Psoas muscle (tissue), 8 donors: ENCODE data around the gene C10orf95. TPM values are rescaled to one million over a fixed set of nuclear protein-coding genes. Genes with fewer than 3 reads are reported as not detected.
A peak's percentile ranks its signal among the peaks of the same experiment; 100 is the strongest.
"Not testable (repeated sequence)": the region's sequence is repeated elsewhere in the genome, so short reads cannot be mapped to it uniquely, and the experiment has no call there.

Experiments used
- ATAC-seq, 4 donors: fragments of 200-7000 bp; cut with Tn5 transposase; one replicate each; pipeline ENCODE4 v1.9.1; 2020; ENCODE audit warnings: moderate library complexity in 3 of 4, mild to moderate bottlenecking in 2 of 4
- DNase-seq, 2 donors: peaks; one replicate each; pipeline ENCODE4 v3.0.0-alpha.2; 2020
- H3K27ac ChIP-seq: fragments of 200-600 bp; one replicate; pipeline ENCODE4 v1.8.0; 2022
- H3K27me3 ChIP-seq, 3 donors: fragments of 200-600 bp in 1 of 3; one replicate each; pipeline versions ENCODE4 v1.6.1 to v1.8.0; 2013 to 2022; ENCODE audit warnings: low read length in 2 of 3, mild to moderate bottlenecking in 2 of 3, moderate library complexity in 1 of 3; ENCODE audit not compliant: insufficient read depth in 3 of 3
- H3K36me3 ChIP-seq, 2 donors: fragments of 200-600 bp in 1 of 2; one replicate each; pipeline versions ENCODE4 v1.6.1 to v1.8.0; 2013 to 2022; ENCODE audit warnings: low read depth in 1 of 2, mild to moderate bottlenecking in 1 of 2, moderate library complexity in 1 of 2; ENCODE audit not compliant: insufficient read depth in 1 of 2
- H3K4me1 ChIP-seq: fragments of 200-600 bp; one replicate; pipeline ENCODE4 v1.8.0; 2022
- H3K4me3 ChIP-seq: fragments of 200-600 bp; one replicate; pipeline ENCODE4 v1.8.0; 2022; ENCODE audit warnings: mild to moderate bottlenecking
- H3K9me3 ChIP-seq: fragments of 200-600 bp; one replicate; pipeline ENCODE4 v1.8.0; 2022
- WGBS, 3 donors: extraction: QIAGEN DNeasy Blood & Tissue Kit; methylation state at CpG; one replicate each; pipeline versions ENCODE4 v1.1.6 to v1.1.7; 2013; 5-methylcytosine and 5-hydroxymethylcytosine counted together
- intact Hi-C, 2 donors: fragments of 100-400 bp; cut with DNase I; formaldehyde crosslinking; loops; one replicate each; pipeline versions ENCODE4 v1.11.0 to v1.14.2; 2022
- polyA plus RNA-seq, 3 donors: library from polyadenylated mRNA; stranded (reverse); fragments of 200-250 nt; gene quantifications; one replicate each; pipeline ENCODE4 v1.2.3, GENCODE V29; 2013
- total RNA-seq, 4 donors: library from RNA; stranded (reverse); fragmentation: NEBNext Ultra II Directional in 2 of 4; extraction: Animal tissue kit (Norgen Biotek cat#: 25700) in 2 of 4; gene quantifications; one replicate each; pipeline versions ENCODE4 v1.2.1 to v1.2.4, GENCODE V29; 2021 to 2023
- TF ChIP-seq, protein P1 (sequence below): fragments of 200-600 bp; IDR thresholded peaks from one replicate; pipeline ENCODE4 v1.8.0; 2022; ENCODE audit warnings: antibody characterized with exemption
- donor health status: healthy with polysubstance abuse.
- donor health status: DM: no; HTN: no; CAD: no; lungs with moderate emphysema.
- donor health status: Bipolar disorder and iron deficiency.
- donor health status: healthy.
- donor health status: DM: yes; HTN: yes; CAD: no.
- donor health status: DM: no; HTN: no; CAD: no.
- donor health status: DM: no; HTN: no; CAD: no.
- donor health status: DM: yes; HTN: yes; CAD: no.

C10orf95 gene
- total and polyA plus RNA-seq, 7 donors = 0.01 TPM; not detected in 6

DNA sequence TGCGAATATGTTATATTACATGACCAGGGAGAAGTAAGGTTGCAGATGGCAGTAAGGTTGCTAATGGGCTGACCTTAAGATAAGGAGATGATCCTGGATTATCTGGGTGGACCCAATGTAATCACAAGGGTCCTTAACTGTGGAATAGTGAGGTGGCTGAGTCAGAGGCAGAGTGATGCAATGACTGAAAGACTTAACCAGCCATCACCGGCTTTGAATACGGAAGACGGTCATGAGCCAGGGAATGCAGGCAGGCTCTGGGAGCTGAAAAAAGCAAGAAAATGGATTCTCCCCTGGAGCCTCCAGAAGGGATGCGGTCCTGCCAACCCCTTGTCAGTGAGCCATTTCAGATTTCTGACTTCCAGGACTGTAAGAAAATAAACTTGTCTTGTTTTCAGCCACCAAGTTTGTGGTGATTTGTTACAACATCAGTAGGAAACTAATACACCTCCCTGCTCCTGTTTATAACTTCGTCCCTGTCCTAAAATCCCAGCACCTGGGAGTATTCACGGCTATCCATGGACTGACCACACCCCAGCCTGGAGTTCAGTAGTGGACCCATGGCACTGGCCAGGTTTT is 4.6 kb upstream of the C10orf95 start:
- intact Hi-C loops = no loop called here
- no peak for ATAC-seq
- no peak for DNase-seq
- H3K36me3 ChIP-seq = no peaks in the 10 kb centered on the region
- peaks cover 26% of the 10 kb centered on the region for H3K4me1 ChIP-seq
- no peaks in the 10 kb centered on the region for H3K9me3 ChIP-seq
- H3K27ac ChIP-seq = no peak overlapping the region
- TF ChIP-seq, protein P1, sequence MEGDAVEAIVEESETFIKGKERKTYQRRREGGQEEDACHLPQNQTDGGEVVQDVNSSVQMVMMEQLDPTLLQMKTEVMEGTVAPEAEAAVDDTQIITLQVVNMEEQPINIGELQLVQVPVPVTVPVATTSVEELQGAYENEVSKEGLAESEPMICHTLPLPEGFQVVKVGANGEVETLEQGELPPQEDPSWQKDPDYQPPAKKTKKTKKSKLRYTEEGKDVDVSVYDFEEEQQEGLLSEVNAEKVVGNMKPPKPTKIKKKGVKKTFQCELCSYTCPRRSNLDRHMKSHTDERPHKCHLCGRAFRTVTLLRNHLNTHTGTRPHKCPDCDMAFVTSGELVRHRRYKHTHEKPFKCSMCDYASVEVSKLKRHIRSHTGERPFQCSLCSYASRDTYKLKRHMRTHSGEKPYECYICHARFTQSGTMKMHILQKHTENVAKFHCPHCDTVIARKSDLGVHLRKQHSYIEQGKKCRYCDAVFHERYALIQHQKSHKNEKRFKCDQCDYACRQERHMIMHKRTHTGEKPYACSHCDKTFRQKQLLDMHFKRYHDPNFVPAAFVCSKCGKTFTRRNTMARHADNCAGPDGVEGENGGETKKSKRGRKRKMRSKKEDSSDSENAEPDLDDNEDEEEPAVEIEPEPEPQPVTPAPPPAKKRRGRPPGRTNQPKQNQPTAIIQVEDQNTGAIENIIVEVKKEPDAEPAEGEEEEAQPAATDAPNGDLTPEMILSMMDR = no peak
- 71 to 87% (median 72%) methylated on average over 7 of the region's 7 CpGs for WGBS, 3 donors
- no peaks in the 10 kb centered on the region for H3K27me3 ChIP-seq
- H3K4me3 ChIP-seq = no peak overlapping the region

DNA sequence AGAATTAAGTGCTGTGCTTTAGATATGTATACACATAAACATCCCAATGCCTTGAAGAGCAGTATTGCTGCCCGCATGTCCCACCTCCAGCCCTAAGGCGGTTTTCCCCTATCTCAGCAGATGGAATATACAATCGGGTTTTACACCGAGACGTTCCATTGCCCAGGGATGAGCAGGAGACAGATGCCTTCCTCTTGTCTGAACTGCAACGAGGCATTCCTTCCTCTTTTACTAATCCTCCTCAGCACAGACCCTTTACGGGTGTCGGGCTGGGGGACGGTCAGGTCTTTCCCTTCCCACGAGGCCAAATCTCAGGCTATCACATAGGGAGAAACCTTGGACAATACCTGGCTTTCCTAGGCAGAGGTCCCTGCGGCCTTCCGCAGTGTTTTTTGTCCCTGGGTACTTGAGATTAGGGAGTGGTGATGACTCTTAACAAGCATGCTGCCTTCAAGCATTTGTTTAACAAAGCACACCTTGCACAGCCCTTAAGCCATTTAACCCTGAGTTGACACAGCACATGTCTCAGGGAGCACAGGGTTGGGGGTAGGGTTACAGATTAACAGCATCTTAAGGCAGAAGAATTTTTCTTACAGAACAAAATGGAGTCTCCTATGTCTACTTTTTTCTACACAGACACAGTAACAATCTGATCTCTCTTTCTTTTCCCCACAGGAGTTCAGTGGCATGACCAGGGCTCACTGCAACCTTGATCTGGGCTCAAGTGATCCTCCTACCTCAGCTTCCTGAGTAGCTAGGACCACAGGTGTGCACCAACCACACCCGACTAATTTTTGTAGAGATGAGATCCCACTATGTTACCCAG is 3.5 kb upstream of the C10orf95 start:
- H3K27me3 ChIP-seq, H3K27ac ChIP-seq, DNase-seq, H3K4me3 ChIP-seq, H3K9me3 ChIP-seq, H3K36me3 ChIP-seq, ATAC-seq, intact Hi-C loops: not testable (repeated sequence)
- 77 to 79% (median 77%) methylated on average over 13 of the region's 13 CpGs for WGBS, 3 donors
- H3K4me1 ChIP-seq = peaks cover 29% of the 10 kb centered on the region

DNA sequence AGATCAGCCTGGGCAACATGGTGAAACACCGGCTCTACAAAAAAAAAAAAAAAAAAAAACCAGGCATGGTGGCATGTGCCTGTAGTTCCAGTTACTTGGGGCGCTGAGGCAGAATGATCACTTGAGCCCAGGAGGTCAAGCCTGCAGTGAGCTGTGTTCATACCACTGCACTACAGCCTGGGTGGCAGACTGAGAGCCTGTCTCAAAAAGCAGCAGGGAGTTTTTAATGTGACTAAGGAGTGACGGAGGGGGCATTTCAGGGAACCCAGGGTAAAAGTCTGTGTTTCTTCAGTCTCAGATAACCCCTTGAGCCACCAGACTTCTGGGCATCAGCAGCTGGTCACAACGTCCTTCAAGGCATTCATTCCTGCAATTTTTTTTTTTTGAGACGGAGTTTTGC is 2.2 kb upstream of the C10orf95 start:
- ATAC-seq = no peak
- TF ChIP-seq, protein P1 = no peak
- H3K27ac ChIP-seq = peak overlapping the region; percentile 82

DNA sequence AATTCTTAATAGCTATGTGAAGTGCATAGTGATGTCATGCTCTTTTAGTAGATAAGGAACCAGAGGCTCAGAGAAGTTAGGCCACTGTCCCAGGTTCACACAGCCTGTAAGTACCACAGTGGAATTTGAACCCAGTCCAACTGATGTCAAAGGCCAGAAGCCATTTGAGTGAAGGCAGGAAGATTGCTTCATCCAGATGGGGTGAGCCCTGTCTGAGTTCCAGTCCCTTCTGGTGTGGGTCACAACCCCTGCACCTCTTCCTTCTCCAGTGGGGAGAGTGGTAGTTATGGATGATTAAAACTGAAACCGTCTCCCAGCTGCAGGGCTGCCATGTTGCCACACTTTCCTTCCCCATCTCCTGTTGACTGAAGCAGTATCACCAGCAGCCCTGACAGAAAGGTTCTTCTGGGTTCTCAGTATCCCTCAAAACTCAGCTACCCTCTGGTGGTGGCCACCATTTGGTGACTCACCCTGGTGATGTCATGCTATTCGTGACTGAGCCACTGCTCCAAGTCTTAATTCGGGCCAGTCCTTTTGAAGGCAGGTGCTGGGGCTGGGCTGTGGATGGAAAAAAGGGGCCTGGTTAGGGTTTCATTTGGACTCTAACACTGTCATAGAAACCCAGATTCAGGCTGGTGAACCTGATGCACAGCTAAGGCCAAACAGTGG is 1.5 kb upstream of the C10orf95 start:
- H3K4me3 ChIP-seq = no peak overlapping the region
- no peaks in the 10 kb centered on the region for H3K36me3 ChIP-seq
- TF ChIP-seq, protein P1 = no peak
- H3K27ac ChIP-seq = peak overlapping the region; percentile 82
- intact Hi-C loops = no loop called here
- H3K4me1 ChIP-seq = peaks cover 30% of the 10 kb centered on the region
- H3K27me3 ChIP-seq = no peaks in the 10 kb centered on the region
- ATAC-seq (peak; percentile 54 to 82 (median 72)), DNase-seq (peak in 1 of 2 donors; percentile 68)
- WGBS, 3 donors = 27 to 38% (median 29%) methylated on average over 3 of the region's 3 CpGs
- H3K9me3 ChIP-seq = no peaks in the 10 kb centered on the region

More for the DNA sequence above, 2.2 kb upstream of the C10orf95 start:
- Histone ChIP-seq H3K36me3 (no peaks in the 10 kb centered on the region), H3K4me1 (peaks cover 30% of the 10 kb centered on the region), H3K4me3 (no peak overlapping the region), H3K9me3 (no peaks in the 10 kb centered on the region), H3K27me3 (no peaks in the 10 kb centered on the region)
- intact Hi-C loops = no loop called here
- WGBS, 3 donors = 62 to 85% (median 83%) methylated on average over 5 of the region's 5 CpGs
- no peak for DNase-seq
